ENCODE results near the gene COL5A1. TPM values are rescaled to one million over a fixed set of nuclear protein-coding genes. Genes with fewer than 3 reads are reported as not detected.

The COL5A1 gene
- total RNA-seq, 1 experiment from 2014 or later, result 9.5 TPM

- H2BK5ac ChIP-seq (ENCODE audit: insufficient read length, low read length), result no peak overlapping the region
- Mint-ChIP-seq H3K36me3 (ENCODE audit: insufficient read depth in 1 of 3, low read depth in 3 of 3) (no peaks in the 10 kb centered on the region), H3K27me3 (ENCODE audit: low read depth) (no peaks in the 10 kb centered on the region), H3K4me3 (no peak overlapping the region), H3K27ac (no peak overlapping the region), H3K4me1 (peaks cover 4 to 5% of the 10 kb centered on the region in 2 experiments), H3K9me3 (no peaks in the 10 kb centered on the region)
- H3K79me2 ChIP-seq (ENCODE audit: insufficient read depth, low read length), result no peaks in the 10 kb centered on the region
- H3K4me1 ChIP-seq (ENCODE audit: insufficient read depth, low read length), result no peaks in the 10 kb centered on the region
- no peak for DNase-seq
- H3K27me3 ChIP-seq (ENCODE audit: insufficient read depth, low read length), result no peaks in the 10 kb centered on the region
- no peak overlapping the region for H3K56ac ChIP-seq (ENCODE audit: insufficient read length, low read depth, low read length)
- no peak overlapping the region for H4K91ac ChIP-seq (ENCODE audit: insufficient read length, low read depth, low read length)
- H3K23me2 ChIP-seq (ENCODE audit: insufficient read length, low read depth, low read length, poor library complexity, severe bottlenecking), result no peaks in the 10 kb centered on the region
- no peak overlapping the region for H3T11ph ChIP-seq (ENCODE audit: low read length)
- H3K9ac ChIP-seq (ENCODE audit: extremely low read depth, insufficient read length, low read length), result no peak overlapping the region
- no peak overlapping the region for H2AFZ ChIP-seq (ENCODE audit: low read length)
- H3K18ac ChIP-seq (ENCODE audit: insufficient read length, low read depth, low read length), result no peak overlapping the region
- no peak overlapping the region for H3K27ac ChIP-seq (ENCODE audit: insufficient read length, low read depth, low read length)
- WGBS (ENCODE audit: extremely low coverage, insufficient read length, low lambda C conversion rate), result no CpG with 5 or more reads among the region's 10 CpGs
- H4K5ac ChIP-seq (ENCODE audit: insufficient read length, low read depth, low read length), result no peak overlapping the region
- no peaks in the 10 kb centered on the region for H3K9me3 ChIP-seq (ENCODE audit: control insufficient read depth, low read depth, low read length)
- TF ChIP-seq, protein P1, sequence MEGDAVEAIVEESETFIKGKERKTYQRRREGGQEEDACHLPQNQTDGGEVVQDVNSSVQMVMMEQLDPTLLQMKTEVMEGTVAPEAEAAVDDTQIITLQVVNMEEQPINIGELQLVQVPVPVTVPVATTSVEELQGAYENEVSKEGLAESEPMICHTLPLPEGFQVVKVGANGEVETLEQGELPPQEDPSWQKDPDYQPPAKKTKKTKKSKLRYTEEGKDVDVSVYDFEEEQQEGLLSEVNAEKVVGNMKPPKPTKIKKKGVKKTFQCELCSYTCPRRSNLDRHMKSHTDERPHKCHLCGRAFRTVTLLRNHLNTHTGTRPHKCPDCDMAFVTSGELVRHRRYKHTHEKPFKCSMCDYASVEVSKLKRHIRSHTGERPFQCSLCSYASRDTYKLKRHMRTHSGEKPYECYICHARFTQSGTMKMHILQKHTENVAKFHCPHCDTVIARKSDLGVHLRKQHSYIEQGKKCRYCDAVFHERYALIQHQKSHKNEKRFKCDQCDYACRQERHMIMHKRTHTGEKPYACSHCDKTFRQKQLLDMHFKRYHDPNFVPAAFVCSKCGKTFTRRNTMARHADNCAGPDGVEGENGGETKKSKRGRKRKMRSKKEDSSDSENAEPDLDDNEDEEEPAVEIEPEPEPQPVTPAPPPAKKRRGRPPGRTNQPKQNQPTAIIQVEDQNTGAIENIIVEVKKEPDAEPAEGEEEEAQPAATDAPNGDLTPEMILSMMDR (conservative IDR thresholded peaks at IDR 0.05), result no peak
- H3K23ac ChIP-seq (ENCODE audit: insufficient read length, low read depth, low read length), result no peak overlapping the region
- H3K79me1 ChIP-seq (ENCODE audit: insufficient read depth, low read depth, low read length, poor library complexity, severe bottlenecking), result no peaks in the 10 kb centered on the region
- no peak overlapping the region for H2AK5ac ChIP-seq (ENCODE audit: insufficient read length, low read length)
- H2BK15ac ChIP-seq (ENCODE audit: low read depth, low read length), result no peak overlapping the region
- H3K4ac ChIP-seq (ENCODE audit: low read depth, low read length), result no peak overlapping the region
- no peak overlapping the region for H2BK12ac ChIP-seq (ENCODE audit: insufficient read length, low read depth, low read length)
- H2BK20ac ChIP-seq (ENCODE audit: low read depth, low read length, poor library complexity, severe bottlenecking), result no peak overlapping the region
- H3K4me2 ChIP-seq (ENCODE audit: insufficient read depth, insufficient read length, low read length), result no peak overlapping the region
- H4K8ac ChIP-seq (replicated peaks; ENCODE audit: insufficient read length, low read depth, low read length), result no peak overlapping the region
- no peak overlapping the region for H3K14ac ChIP-seq (ENCODE audit: insufficient read depth, low read length)
- H4K20me1 ChIP-seq (ENCODE audit: control insufficient read depth, insufficient read depth, insufficient read length), result no peaks in the 10 kb centered on the region
- H2BK120ac ChIP-seq (ENCODE audit: low read depth, low read length, poor library complexity, severe bottlenecking), result no peak overlapping the region
These were observed 132.8 kb downstream of the COL5A1 start for GRCh38 chr9:134774410-134774809.
